ENCODE measurements around the gene ACOT8.
"Not testable (repeated sequence)": the region's sequence is repeated elsewhere in the genome, so short reads cannot be mapped to it uniquely, and the experiment has no call there.

ACOT8 gene

DNA sequence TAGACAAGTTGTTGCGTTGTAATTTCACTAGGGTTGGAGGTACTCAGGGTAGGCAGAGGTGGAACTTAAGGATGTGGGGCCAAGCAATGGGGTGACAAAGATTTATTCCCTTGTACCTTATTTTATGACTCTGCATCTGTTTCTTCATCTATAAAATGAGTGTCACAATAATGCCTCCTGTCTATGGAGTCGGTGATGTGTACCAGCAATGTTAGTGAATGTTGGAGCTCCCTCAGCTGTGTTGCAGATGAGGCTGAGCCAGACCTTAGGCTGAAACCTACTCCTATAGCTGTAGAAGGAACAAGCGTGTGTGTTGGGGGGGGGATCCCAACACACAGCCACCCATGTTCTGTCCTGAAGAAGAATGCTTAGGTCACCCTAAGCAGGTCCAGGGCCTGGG, 40.2 kb downstream of the ACOT8 start:
- H3K9ac ChIP-seq (ENCODE audit: low read length): no peak overlapping the region
- no peaks in the 10 kb centered on the region for H3K27me3 ChIP-seq (ENCODE audit: control insufficient read depth, insufficient read depth, low read length)
- no peak overlapping the region for H3K4me3 ChIP-seq (ENCODE audit: low read length)
- H3K4me1 ChIP-seq (ENCODE audit: control insufficient read depth, insufficient read depth, low read length): peaks cover 7% of the 10 kb centered on the region
- no peaks in the 10 kb centered on the region for H3K36me3 ChIP-seq (ENCODE audit: control insufficient read depth, insufficient read depth, low read length)
- H3K9me3 ChIP-seq (ENCODE audit: control insufficient read depth, low read length): no peaks in the 10 kb centered on the region

- Histone ChIP-seq H3K4me1 (ENCODE audit: control insufficient read depth, insufficient read depth, low read length) (peaks cover 7% of the 10 kb centered on the region), H3K9ac (ENCODE audit: low read length) (no peak overlapping the region), H3K9me3 (ENCODE audit: control insufficient read depth, low read length) (no peaks in the 10 kb centered on the region), H3K27me3 (ENCODE audit: control insufficient read depth, insufficient read depth, low read length) (no peaks in the 10 kb centered on the region), H3K4me3 (ENCODE audit: low read length) (no peak overlapping the region), H3K36me3 (ENCODE audit: control insufficient read depth, insufficient read depth, low read length) (peaks cover under 1% of the 10 kb centered on the region)
Observed at GRCh38 chr20:45814314-45814713, 42.9 kb downstream of the ACOT8 start.

DNA sequence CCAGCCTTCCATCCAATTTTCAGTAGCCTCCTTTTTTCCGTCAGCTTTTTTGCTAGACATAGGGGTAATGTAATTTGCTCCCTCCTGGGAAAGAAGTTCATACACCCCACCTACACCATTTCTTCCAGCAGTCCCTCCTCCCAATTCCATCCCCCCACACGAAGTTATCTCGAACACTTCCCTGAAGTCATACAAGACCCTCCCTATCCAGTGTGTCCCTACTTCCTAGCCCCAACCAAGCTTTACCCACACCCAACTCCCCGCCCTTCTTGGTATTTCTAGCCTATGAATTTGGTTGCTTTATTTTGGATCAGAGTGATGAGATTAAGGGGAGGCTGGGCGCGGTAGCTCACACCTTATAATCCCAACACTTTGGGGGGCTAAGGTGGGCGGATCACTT, 43.7 kb downstream of the ACOT8 start:
- Histone ChIP-seq H3K9me3 (ENCODE audit: control insufficient read depth, low read length) (no peaks in the 10 kb centered on the region), H3K36me3 (ENCODE audit: control insufficient read depth, insufficient read depth, low read length) (peaks cover 6% of the 10 kb centered on the region), H3K9ac (ENCODE audit: low read length) (no peak overlapping the region), H3K4me1 (ENCODE audit: control insufficient read depth, insufficient read depth, low read length) (peaks cover 7% of the 10 kb centered on the region), H3K4me3 (ENCODE audit: low read length) (no peak overlapping the region), H3K27me3 (ENCODE audit: control insufficient read depth, insufficient read depth, low read length) (no peaks in the 10 kb centered on the region)

DNA sequence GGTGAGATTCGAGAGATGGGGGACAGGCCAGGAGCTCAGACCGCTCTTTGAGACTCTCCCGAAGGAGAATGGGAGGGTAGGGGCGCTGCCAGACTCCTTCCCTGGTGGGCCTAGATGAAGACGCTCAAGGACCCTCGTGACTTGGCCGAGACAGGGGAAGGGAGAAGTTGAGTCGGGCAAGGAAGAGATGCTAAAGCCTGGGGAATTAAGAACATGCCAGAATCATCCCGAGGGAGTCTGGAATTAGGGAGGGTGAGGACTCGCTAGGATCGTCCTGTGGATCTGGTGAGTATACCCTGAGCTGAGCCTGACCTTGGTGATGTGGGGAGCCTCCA, 44.2 kb downstream of the ACOT8 start:
- Histone ChIP-seq H3K9me3 (ENCODE audit: control insufficient read depth, low read length) (no peaks in the 10 kb centered on the region), H3K36me3 (ENCODE audit: control insufficient read depth, insufficient read depth, low read length) (peaks cover 6% of the 10 kb centered on the region), H3K9ac (ENCODE audit: low read length) (peak overlapping the region; percentile 50), H3K4me3 (ENCODE audit: low read length) (peak overlapping the region; percentile 27), H3K4me1 (ENCODE audit: control insufficient read depth, insufficient read depth, low read length) (peaks cover 7% of the 10 kb centered on the region), H3K27me3 (ENCODE audit: control insufficient read depth, insufficient read depth, low read length) (no peaks in the 10 kb centered on the region)

DNA sequence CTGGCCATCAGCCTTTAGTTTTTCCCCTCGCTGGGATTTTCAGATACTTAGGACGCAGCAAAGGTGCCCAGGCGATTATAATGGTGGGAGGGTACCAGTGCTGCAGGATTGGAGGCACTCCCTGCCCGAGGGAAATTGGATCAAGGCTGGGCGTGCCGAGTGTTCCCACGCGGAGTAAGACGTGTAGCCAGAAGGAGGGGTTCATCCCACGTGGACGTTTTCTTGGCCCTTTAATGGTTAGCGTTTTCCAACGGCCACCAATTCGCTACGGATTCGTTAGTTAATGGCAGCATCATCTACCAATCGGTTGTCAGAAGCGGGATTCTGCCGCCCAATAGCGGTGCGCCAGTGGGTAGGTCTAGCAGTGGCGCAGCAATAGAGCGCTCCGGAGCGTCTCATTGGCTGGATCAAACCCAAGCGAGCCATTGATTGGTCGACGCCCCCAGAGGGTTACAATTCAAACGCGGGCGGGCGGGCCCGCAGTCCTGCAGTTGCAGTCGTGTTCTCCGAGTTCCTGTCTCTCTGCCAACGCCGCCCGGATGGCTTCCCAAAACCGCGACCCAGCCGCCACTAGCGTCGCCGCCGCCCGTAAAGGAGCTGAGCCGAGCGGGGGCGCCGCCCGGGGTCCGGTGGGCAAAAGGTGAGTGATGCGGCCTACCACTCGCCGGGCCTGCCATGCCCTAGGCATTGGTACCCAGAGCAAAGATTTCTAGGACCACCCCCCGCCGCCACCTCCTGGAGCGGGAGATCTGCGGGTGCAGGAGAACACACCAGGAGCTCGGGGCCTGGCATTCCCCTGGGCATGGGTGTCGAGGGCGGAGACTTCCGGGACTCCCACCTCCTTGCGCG, 44.8 kb downstream of the ACOT8 start, which contains the start of gene UBE2C:
UBE2C (plus strand) TSS at position 488 of the 849 bp plus-strand sequence; CDS start at position 540, 52 bp downstream.
- Histone ChIP-seq H3K9me3 (ENCODE audit: control insufficient read depth, low read length) (no peaks in the 10 kb centered on the region), H3K9ac (ENCODE audit: low read length) (peak within 1 kb of the TSS; percentile 50), H3K27me3 (ENCODE audit: control insufficient read depth, insufficient read depth, low read length) (no peaks in the 10 kb centered on the region), H3K4me1 (ENCODE audit: control insufficient read depth, insufficient read depth, low read length) (peaks cover 7% of the 10 kb centered on the region), H3K36me3 (ENCODE audit: control insufficient read depth, insufficient read depth, low read length) (peaks cover 6% of the 10 kb centered on the region), H3K4me3 (ENCODE audit: low read length) (peak within 1 kb of the TSS; percentile 27)

- no peak overlapping the region for H3K9ac ChIP-seq (ENCODE audit: low read length)
- H3K4me1 ChIP-seq (ENCODE audit: control insufficient read depth, insufficient read depth, low read length): peaks cover 7% of the 10 kb centered on the region
- no peaks in the 10 kb centered on the region for H3K27me3 ChIP-seq (ENCODE audit: control insufficient read depth, insufficient read depth, low read length)
- no peaks in the 10 kb centered on the region for H3K9me3 ChIP-seq (ENCODE audit: control insufficient read depth, low read length)
- no peak overlapping the region for H3K4me3 ChIP-seq (ENCODE audit: low read length)
- peaks cover 6% of the 10 kb centered on the region for H3K36me3 ChIP-seq (ENCODE audit: control insufficient read depth, insufficient read depth, low read length)
Observed at GRCh38 chr20:45810191-45810970, 46.8 kb downstream of the ACOT8 start.

GRCh38 chr20:45801851-45802250, 55.3 kb downstream of the ACOT8 start:
- no peak overlapping the region for H3K9ac ChIP-seq (ENCODE audit: low read length)
- H3K9me3 ChIP-seq (ENCODE audit: control insufficient read depth, low read length): no peaks in the 10 kb centered on the region
- peaks cover 13% of the 10 kb centered on the region for H3K4me1 ChIP-seq (ENCODE audit: control insufficient read depth, insufficient read depth, low read length)
- H3K27me3 ChIP-seq (ENCODE audit: control insufficient read depth, insufficient read depth, low read length): no peaks in the 10 kb centered on the region
- peaks cover 22% of the 10 kb centered on the region for H3K36me3 ChIP-seq (ENCODE audit: control insufficient read depth, insufficient read depth, low read length)
- H3K4me3 ChIP-seq (ENCODE audit: low read length): no peak overlapping the region

GRCh38 chr20:45798935-45799642, 58.1 kb downstream of the ACOT8 start:
- H3K9ac ChIP-seq (ENCODE audit: low read length): no peak overlapping the region
- peaks cover 16% of the 10 kb centered on the region for H3K36me3 ChIP-seq (ENCODE audit: control insufficient read depth, insufficient read depth, low read length)
- no peaks in the 10 kb centered on the region for H3K27me3 ChIP-seq (ENCODE audit: control insufficient read depth, insufficient read depth, low read length)
- H3K4me3 ChIP-seq (ENCODE audit: low read length): no peak overlapping the region
- H3K9me3 ChIP-seq (ENCODE audit: control insufficient read depth, low read length): no peaks in the 10 kb centered on the region
- H3K4me1 ChIP-seq (ENCODE audit: control insufficient read depth, insufficient read depth, low read length): peaks cover 13% of the 10 kb centered on the region

- not testable (repeated sequence) for H3K27me3 ChIP-seq (ENCODE audit: control insufficient read depth, insufficient read depth, low read length); H3K9me3 ChIP-seq (ENCODE audit: control insufficient read depth, low read length); H3K36me3 ChIP-seq (ENCODE audit: control insufficient read depth, insufficient read depth, low read length); H3K9ac ChIP-seq (ENCODE audit: low read length); H3K4me3 ChIP-seq (ENCODE audit: low read length)
- H3K4me1 ChIP-seq (ENCODE audit: control insufficient read depth, insufficient read depth, low read length): peaks cover 14% of the 10 kb centered on the region
Observed at GRCh38 chr20:45797955-45798354, 59.2 kb downstream of the ACOT8 start.

- H3K36me3 ChIP-seq (ENCODE audit: control insufficient read depth, insufficient read depth, low read length); H3K27me3 ChIP-seq (ENCODE audit: control insufficient read depth, insufficient read depth, low read length); H3K4me3 ChIP-seq (ENCODE audit: low read length); H3K9ac ChIP-seq (ENCODE audit: low read length); H3K9me3 ChIP-seq (ENCODE audit: control insufficient read depth, low read length): not testable (repeated sequence)
- H3K4me1 ChIP-seq (ENCODE audit: control insufficient read depth, insufficient read depth, low read length): peaks cover 18% of the 10 kb centered on the region
Observed at GRCh38 chr20:45797510-45797909, 59.7 kb downstream of the ACOT8 start.

- H3K9me3 ChIP-seq (ENCODE audit: control insufficient read depth, low read length): no peaks in the 10 kb centered on the region
Observed at GRCh38 chr20:45796337-45797065, 60.7 kb downstream of the ACOT8 start.

More at GRCh38 chr20:45796337-45797065, 60.7 kb downstream of the ACOT8 start:
- peaks cover 3% of the 10 kb centered on the region for H3K36me3 ChIP-seq (ENCODE audit: control insufficient read depth, insufficient read depth, low read length)
- H3K9ac ChIP-seq (ENCODE audit: low read length): no peak overlapping the region
- no peaks in the 10 kb centered on the region for H3K27me3 ChIP-seq (ENCODE audit: control insufficient read depth, insufficient read depth, low read length)
- H3K4me3 ChIP-seq (ENCODE audit: low read length): no peak overlapping the region
- H3K4me1 ChIP-seq (ENCODE audit: control insufficient read depth, insufficient read depth, low read length): peaks cover 18% of the 10 kb centered on the region

Data from mucosa of stomach (tissue), 1 donor.